Activated CD8-positive, alpha-beta T cell treated with anti-CD3 and anti-CD28 coated beads, Interleukin-2, amount 10 ng/mL, durations not matched to agents 7 days and 5 days (primary cell): ENCODE measurements around the gene POTEJ. TPM values are rescaled to one million over a fixed set of nuclear protein-coding genes. Genes with fewer than 3 reads are reported as not detected.
"Not testable (repeated sequence)": the region's sequence is repeated elsewhere in the genome, so short reads cannot be mapped to it uniquely, and the experiment has no call there.

Experiments used
- ATAC-seq: fragments of 150-1000 bp; cut with Tn5 transposase; one replicate; pipeline ENCODE4 v1.10.0; 2021; ENCODE audit warnings: moderate library complexity
- CTCF ChIA-PET: fragments of 350-600 bp; sonication (Branson Sonifier 250); formaldehyde crosslinking; loops from one replicate; lab custom pipeline; 2021; ENCODE audit warnings: antibody characterized with exemption; lab: Charles Lee
- POLR2A ChIA-PET: fragments of 350-600 bp; sonication (Branson Sonifier 250); formaldehyde crosslinking; loops from one replicate; lab custom pipeline; 2021; ENCODE audit warnings: antibody characterized with exemption; lab: Charles Lee
- DNase-seq: peaks from one replicate; pipeline ENCODE4 v3.0.0-alpha.2; 2020
- H3K27ac Mint-ChIP-seq: one replicate; pipeline ENCODE4 v1.8.0; 2021; ENCODE audit warnings: mild to moderate bottlenecking, mixed read lengths
- H3K27me3 Mint-ChIP-seq: one replicate; pipeline ENCODE4 v1.8.0; 2021; ENCODE audit warnings: low read depth, mixed read lengths
- H3K36me3 Mint-ChIP-seq: one replicate; pipeline ENCODE4 v1.8.0; 2021; ENCODE audit warnings: low read depth, mixed read lengths
- H3K4me1 Mint-ChIP-seq: one replicate; pipeline ENCODE4 v1.8.0; 2021; ENCODE audit warnings: low read depth, mixed read lengths
- H3K4me3 Mint-ChIP-seq: one replicate; pipeline ENCODE4 v1.8.0; 2021; ENCODE audit warnings: mild to moderate bottlenecking, mixed read lengths
- H3K9me3 Mint-ChIP-seq: one replicate; pipeline ENCODE4 v1.8.0; 2022; ENCODE audit warnings: mixed read lengths; ENCODE audit not compliant: insufficient read depth
- total RNA-seq, 2 experiments: library from RNA; stranded (reverse); gene quantifications; one replicate each; pipeline ENCODE4 v1.2.3, GENCODE V29; 2021

The POTEJ gene
- total RNA-seq, 2 experiments from 2014 or later = not detected

GRCh38 chr2:130590170-130590841 lies 20.9 kb upstream of the POTEJ start:
- DNase-seq, H3K4me1 Mint-ChIP-seq, CTCF ChIA-PET, ATAC-seq, H3K4me3 Mint-ChIP-seq, H3K9me3 Mint-ChIP-seq, H3K27ac Mint-ChIP-seq, POLR2A ChIA-PET, H3K27me3 Mint-ChIP-seq, H3K36me3 Mint-ChIP-seq: not testable (repeated sequence)

GRCh38 chr2:130590842-130591359 lies 20.3 kb upstream of the POTEJ start:
- POLR2A ChIA-PET, H3K4me1 Mint-ChIP-seq, H3K27ac Mint-ChIP-seq, H3K9me3 Mint-ChIP-seq, H3K27me3 Mint-ChIP-seq, H3K4me3 Mint-ChIP-seq, ATAC-seq, CTCF ChIA-PET, DNase-seq, H3K36me3 Mint-ChIP-seq: not testable (repeated sequence)

GRCh38 chr2:130592791-130593414 lies 18.3 kb upstream of the POTEJ start:
- H3K4me3 Mint-ChIP-seq, POLR2A ChIA-PET, H3K27me3 Mint-ChIP-seq, H3K4me1 Mint-ChIP-seq, H3K9me3 Mint-ChIP-seq, ATAC-seq, CTCF ChIA-PET, DNase-seq, H3K36me3 Mint-ChIP-seq, H3K27ac Mint-ChIP-seq: not testable (repeated sequence)

GRCh38 chr2:130594011-130594410 lies 17.2 kb upstream of the POTEJ start:
- H3K36me3 Mint-ChIP-seq, ATAC-seq, H3K9me3 Mint-ChIP-seq, H3K4me1 Mint-ChIP-seq, POLR2A ChIA-PET, H3K27ac Mint-ChIP-seq, H3K4me3 Mint-ChIP-seq, DNase-seq, CTCF ChIA-PET, H3K27me3 Mint-ChIP-seq: not testable (repeated sequence)

GRCh38 chr2:130596757-130597156 lies 14.5 kb upstream of the POTEJ start:
- H3K9me3 Mint-ChIP-seq, CTCF ChIA-PET, H3K4me1 Mint-ChIP-seq, H3K27me3 Mint-ChIP-seq, H3K4me3 Mint-ChIP-seq, H3K36me3 Mint-ChIP-seq, ATAC-seq, H3K27ac Mint-ChIP-seq, DNase-seq, POLR2A ChIA-PET: not testable (repeated sequence)

GRCh38 chr2:130597994-130598393 lies 13.2 kb upstream of the POTEJ start:
- H3K27me3 Mint-ChIP-seq, POLR2A ChIA-PET, H3K4me1 Mint-ChIP-seq, H3K27ac Mint-ChIP-seq, H3K36me3 Mint-ChIP-seq, H3K9me3 Mint-ChIP-seq, H3K4me3 Mint-ChIP-seq, DNase-seq, ATAC-seq, CTCF ChIA-PET: not testable (repeated sequence)

- H3K4me3 Mint-ChIP-seq, ATAC-seq, CTCF ChIA-PET, POLR2A ChIA-PET, DNase-seq, H3K36me3 Mint-ChIP-seq, H3K27me3 Mint-ChIP-seq, H3K4me1 Mint-ChIP-seq, H3K27ac Mint-ChIP-seq, H3K9me3 Mint-ChIP-seq: not testable (repeated sequence)
Observed at GRCh38 chr2:130598463-130598862, 12.8 kb upstream of the POTEJ start.

- H3K36me3 Mint-ChIP-seq, H3K27ac Mint-ChIP-seq, H3K9me3 Mint-ChIP-seq, DNase-seq, CTCF ChIA-PET, H3K4me3 Mint-ChIP-seq, H3K4me1 Mint-ChIP-seq, POLR2A ChIA-PET, H3K27me3 Mint-ChIP-seq, ATAC-seq: not testable (repeated sequence)
Observed at GRCh38 chr2:130599393-130599792, 11.8 kb upstream of the POTEJ start, which contains the start of gene CFC1. CFC1 (minus strand) TSS chr2:130599575; CDS start chr2:130599287, 288 bp downstream.

GRCh38 chr2:130599926-130600325 lies 11.3 kb upstream of the POTEJ start:
- POLR2A ChIA-PET, H3K4me3 Mint-ChIP-seq, CTCF ChIA-PET, H3K4me1 Mint-ChIP-seq, H3K27ac Mint-ChIP-seq, H3K36me3 Mint-ChIP-seq, H3K9me3 Mint-ChIP-seq, H3K27me3 Mint-ChIP-seq, DNase-seq, ATAC-seq: not testable (repeated sequence)

GRCh38 chr2:130601648-130602302 lies 9.5 kb upstream of the POTEJ start:
- DNase-seq, H3K4me1 Mint-ChIP-seq, H3K27me3 Mint-ChIP-seq, POLR2A ChIA-PET, H3K4me3 Mint-ChIP-seq, H3K36me3 Mint-ChIP-seq, H3K27ac Mint-ChIP-seq, H3K9me3 Mint-ChIP-seq, ATAC-seq, CTCF ChIA-PET: not testable (repeated sequence)

GRCh38 chr2:130608276-130609001 lies 2.8 kb upstream of the POTEJ start:
- H3K27me3 Mint-ChIP-seq, POLR2A ChIA-PET, ATAC-seq, H3K4me1 Mint-ChIP-seq, DNase-seq, H3K36me3 Mint-ChIP-seq, CTCF ChIA-PET, H3K4me3 Mint-ChIP-seq, H3K27ac Mint-ChIP-seq, H3K9me3 Mint-ChIP-seq: not testable (repeated sequence)
